Neural progenitor cell (in vitro differentiated cells): ENCODE results near the gene RBM39. TPM values are rescaled to one million over a fixed set of nuclear protein-coding genes. Genes with fewer than 3 reads are reported as not detected.
"Not testable (repeated sequence)": the region's sequence is repeated elsewhere in the genome, so short reads cannot be mapped to it uniquely, and the experiment has no call there.

ENCODE experiments used
- DNase-seq: peaks from one replicate; pipeline ENCODE4 v3.0.0-alpha.2; 2016; ENCODE audit warnings: low spot score
- H2AFZ ChIP-seq: fragments of 200-600 bp; sonication (generic); replicated peaks from 2 replicates; pipeline ENCODE4 v1.6.1; 2016; ENCODE audit warnings: antibody characterized with exemption
- H3F3A ChIP-seq: fragments of 200-600 bp; sonication (generic); 2 replicates; pipeline ENCODE4 v1.6.1; 2016; ENCODE audit warnings: antibody characterized with exemption, low read depth
- H3K27ac ChIP-seq: fragments of 200-600 bp; sonication (generic); 2 replicates; pipeline ENCODE4 v1.5.1; 2016; ENCODE audit warnings: mild to moderate bottlenecking
- H3K27me3 ChIP-seq: fragments of 200-600 bp; sonication (generic); 2 replicates; pipeline ENCODE4 v1.6.1; 2016; ENCODE audit warnings: mild to moderate bottlenecking, moderate library complexity
- H3K36me3 ChIP-seq: fragments of 200-600 bp; sonication (generic); 2 replicates; pipeline ENCODE4 v1.5.1; 2016
- H3K4me1 ChIP-seq: fragments of 200-600 bp; sonication (generic); 2 replicates; pipeline ENCODE4 v1.6.1; 2016; ENCODE audit warnings: mixed run types
- H3K4me2 ChIP-seq: fragments of 200-600 bp; sonication (generic); 2 replicates; pipeline ENCODE4 v1.6.1; 2016
- H3K4me3 ChIP-seq: fragments of 200-600 bp; sonication (generic); 2 replicates; pipeline ENCODE4 v1.5.1; 2016
- H3K79me2 ChIP-seq: fragments of 200-600 bp; sonication (generic); 2 replicates; pipeline ENCODE4 v1.6.1; 2016; ENCODE audit warnings: low read depth
- H3K9ac ChIP-seq: fragments of 200-600 bp; sonication (generic); 2 replicates; pipeline ENCODE4 v1.6.1; 2016
- H3K9me3 ChIP-seq: fragments of 200-600 bp; sonication (generic); 2 replicates; pipeline ENCODE4 v1.5.1; 2016; ENCODE audit warnings: low read depth
- H4K20me1 ChIP-seq: fragments of 200-600 bp; sonication (generic); 2 replicates; pipeline ENCODE4 v1.6.1; 2016; ENCODE audit warnings: low read depth
- H3K27ac Mint-ChIP-seq: 3 replicates; pipeline ENCODE4 v1.8.0; 2021; ENCODE audit warnings: mixed read lengths
- H3K27me3 Mint-ChIP-seq: 2 replicates; pipeline ENCODE4 v1.8.0; 2022; ENCODE audit warnings: low read depth, mild to moderate bottlenecking, inconsistent platforms, moderate library complexity, mixed read lengths; ENCODE audit not compliant: insufficient read depth
- H3K36me3 Mint-ChIP-seq: 3 replicates; pipeline ENCODE4 v1.8.0; 2021; ENCODE audit warnings: mixed read lengths
- H3K4me1 Mint-ChIP-seq: 3 replicates; pipeline ENCODE4 v1.8.0; 2021; ENCODE audit warnings: mixed read lengths
- H3K4me3 Mint-ChIP-seq: 3 replicates; pipeline ENCODE4 v1.8.0; 2021; ENCODE audit warnings: mild to moderate bottlenecking, moderate library complexity, mixed read lengths
- H3K9me3 Mint-ChIP-seq: 3 replicates; pipeline ENCODE4 v1.8.0; 2020; ENCODE audit warnings: mixed read lengths
- CTCF ChIP-seq: fragments of 200-600 bp; sonication (generic); IDR thresholded peaks from 2 replicates; pipeline ENCODE4 v1.5.1; 2017; ENCODE audit warnings: antibody characterized with exemption, mild to moderate bottlenecking
- EZH2 ChIP-seq: fragments of 200-600 bp; sonication (generic); IDR thresholded peaks from 2 replicates; pipeline ENCODE4 v1.6.1; 2017; ENCODE audit warnings: antibody characterized with exemption, mild to moderate bottlenecking, moderate library complexity
- EZH2phosphoT487 ChIP-seq: fragments of 200-600 bp; sonication (generic); IDR thresholded peaks from 2 replicates; pipeline ENCODE4 v1.6.1; 2017; ENCODE audit warnings: antibody characterized with exemption
- total RNA-seq: library from RNA; depleted of rRNA; stranded (reverse); fragments of >200 nt; gene quantifications from 2 replicates; pipeline ENCODE4 v1.2.3, GENCODE V29; 2015; ENCODE audit warnings: low replicate concordance

The RBM39 gene
- total RNA-seq, 1 donor from 2014 or later, result 555 TPM

DNA sequence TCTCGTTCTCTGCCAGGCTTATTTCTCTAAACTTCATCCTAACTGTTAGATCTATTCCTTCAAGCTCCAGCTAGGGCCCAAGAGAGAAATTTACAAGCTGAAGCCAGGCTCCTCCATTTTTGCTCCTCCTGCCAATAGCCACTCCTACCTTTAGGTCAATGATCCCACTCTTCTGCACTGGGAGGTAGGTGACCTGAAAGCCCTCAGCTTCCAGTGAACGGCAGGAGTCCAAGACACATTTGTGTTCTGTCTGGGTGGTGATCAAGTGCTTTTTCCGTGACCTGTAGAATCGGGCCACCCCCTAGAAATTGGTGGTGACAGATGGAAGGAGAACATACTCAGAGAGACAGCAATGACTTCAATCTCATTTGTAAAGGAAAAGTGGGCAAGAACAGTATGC, 51.8 kb downstream of the RBM39 start:
- Histone ChIP-seq H3F3A (no peaks in the 10 kb centered on the region), H4K20me1 (no peaks in the 10 kb centered on the region), H3K9ac (no peak overlapping the region), H3K4me1 (no peaks in the 10 kb centered on the region), H3K36me3 (no peaks in the 10 kb centered on the region), H3K79me2 (no peaks in the 10 kb centered on the region), H3K4me2 (no peak overlapping the region), H3K9me3 (no peaks in the 10 kb centered on the region), H3K4me3 (no peak overlapping the region), H3K27me3 (no peaks in the 10 kb centered on the region), H3K27ac (no peak overlapping the region), H2AFZ (no peak overlapping the region)
- Mint-ChIP-seq H3K9me3 (peaks cover 5% of the 10 kb centered on the region), H3K4me1 (no peaks in the 10 kb centered on the region), H3K36me3 (peaks cover 26% of the 10 kb centered on the region), H3K4me3 (no peak overlapping the region), H3K27ac (no peak overlapping the region), H3K27me3 (peaks cover 2% of the 10 kb centered on the region)
- TF ChIP-seq EZH2 (no peak), EZH2phosphoT487 (no peak), CTCF (no peak)
- DNase-seq, result no peak

DNA sequence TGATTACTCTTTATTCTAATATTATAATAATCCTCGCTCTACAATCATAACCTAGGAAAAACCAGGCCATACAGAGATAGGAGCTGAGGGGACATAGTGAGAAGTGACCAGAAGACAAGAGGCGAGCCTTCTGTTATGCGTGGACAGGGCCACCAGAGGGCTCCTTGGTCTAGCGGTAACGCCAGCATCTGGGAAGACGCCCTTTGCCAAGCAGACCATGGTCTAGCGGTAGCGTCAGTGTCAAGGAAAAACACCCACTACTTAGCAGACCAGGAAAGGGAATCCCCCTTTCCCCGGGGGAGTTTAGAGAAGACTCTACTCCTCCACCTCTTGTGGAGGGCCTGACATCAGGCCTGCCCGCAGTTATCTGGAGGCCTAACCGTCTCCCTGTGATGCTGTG, 55.2 kb downstream of the RBM39 start:
- H3K9me3 Mint-ChIP-seq, result not testable (repeated sequence)

GRCh38 chr20:35685368-35685767, 56.7 kb downstream of the RBM39 start:
- H3K4me3 Mint-ChIP-seq, H3K9me3 Mint-ChIP-seq, H3K36me3 ChIP-seq, H3K4me3 ChIP-seq, H3K4me2 ChIP-seq, H3K27me3 ChIP-seq, H3K9ac ChIP-seq, H3K27ac ChIP-seq, DNase-seq, H3K79me2 ChIP-seq, H3F3A ChIP-seq, H3K4me1 Mint-ChIP-seq, H3K9me3 ChIP-seq, H4K20me1 ChIP-seq, H3K27ac Mint-ChIP-seq, H3K27me3 Mint-ChIP-seq, H3K4me1 ChIP-seq, H2AFZ ChIP-seq: not testable (repeated sequence)
- H3K36me3 Mint-ChIP-seq, result peaks cover 24% of the 10 kb centered on the region

More for the DNA sequence above, 55.2 kb downstream of the RBM39 start:
- not testable (repeated sequence) for H3K79me2 ChIP-seq, H3F3A ChIP-seq, H3K4me1 Mint-ChIP-seq, H2AFZ ChIP-seq, H3K4me3 Mint-ChIP-seq, H3K27ac Mint-ChIP-seq, H3K4me3 ChIP-seq, H3K36me3 ChIP-seq, H3K9me3 ChIP-seq, H3K4me2 ChIP-seq, H3K9ac ChIP-seq, H3K27me3 Mint-ChIP-seq, H3K27ac ChIP-seq, H4K20me1 ChIP-seq, H3K4me1 ChIP-seq, H3K27me3 ChIP-seq
- DNase-seq, result peak; percentile 16
- peaks cover 22% of the 10 kb centered on the region for H3K36me3 Mint-ChIP-seq
- TF ChIP-seq CTCF, result peak; percentile 27

- Histone ChIP-seq H3K4me2 (no peak overlapping the region), H3K9ac (no peak overlapping the region), H4K20me1 (no peaks in the 10 kb centered on the region), H3K4me1 (no peaks in the 10 kb centered on the region), H3K79me2 (no peaks in the 10 kb centered on the region), H3K36me3 (no peaks in the 10 kb centered on the region), H3K27me3 (no peaks in the 10 kb centered on the region), H3K9me3 (no peaks in the 10 kb centered on the region), H3K4me3 (no peak overlapping the region), H2AFZ (no peak overlapping the region), H3F3A (no peaks in the 10 kb centered on the region), H3K27ac (no peak overlapping the region)
- TF ChIP-seq EZH2 (no peak), CTCF (no peak), EZH2phosphoT487 (no peak)
- peaks cover 7% of the 10 kb centered on the region for H3K36me3 Mint-ChIP-seq
- H3K9me3 Mint-ChIP-seq, result no peaks in the 10 kb centered on the region
- no peak for DNase-seq
- no peak overlapping the region for H3K4me3 Mint-ChIP-seq
- H3K27me3 Mint-ChIP-seq, result no peaks in the 10 kb centered on the region
- H3K4me1 Mint-ChIP-seq, result peaks cover 3% of the 10 kb centered on the region
- no peak overlapping the region for H3K27ac Mint-ChIP-seq
Measured at GRCh38 chr20:35681960-35682359, 60.1 kb downstream of the RBM39 start.
